Measurements from ENCODE around the gene LCE7A.

Gene LCE7A

GRCh38 chr1:152817309-152817708, 42.5 kb upstream of the LCE7A start:
- no peak overlapping the region for H2AFZ ChIP-seq (ENCODE audit: low read depth, low read length, severe bottlenecking)
- H3K9me3 ChIP-seq (ENCODE audit: insufficient read depth, low read length): no peaks in the 10 kb centered on the region
- H3K9ac ChIP-seq (ENCODE audit: low read length): no peak overlapping the region
- H3K9me2 ChIP-seq (replicated peaks; ENCODE audit: insufficient read depth, low read length): no peaks in the 10 kb centered on the region
- no peak for TF ChIP-seq EZH2phosphoT487 (conservative IDR thresholded peaks at IDR 0.05; ENCODE audit: low read length)
- TF ChIP-seq CTCF (IDR thresholded peaks at IDR 0.05; ENCODE audit: insufficient read depth, low read length, poor library complexity, severe bottlenecking): no peak
- H3K79me2 ChIP-seq (ENCODE audit: insufficient read depth, low read length): no peaks in the 10 kb centered on the region
- H3K36me3 ChIP-seq (ENCODE audit: low read length): no peaks in the 10 kb centered on the region
- H3K27me3 ChIP-seq (ENCODE audit: low read length): no peaks in the 10 kb centered on the region
- H3K4me2 ChIP-seq (ENCODE audit: low read depth, low read length, poor library complexity, severe bottlenecking): no peak overlapping the region
- no peak overlapping the region for H3K27ac ChIP-seq (ENCODE audit: low read depth, low read length)
- H3K4me3 ChIP-seq (ENCODE audit: insufficient read depth, low read length, poor library complexity, severe bottlenecking): no peak overlapping the region
- H3F3A ChIP-seq (ENCODE audit: insufficient read depth): no peaks in the 10 kb centered on the region
- H4K20me1 ChIP-seq (ENCODE audit: low read depth, low read length): no peaks in the 10 kb centered on the region

GRCh38 chr1:152823294-152823693, 36.5 kb upstream of the LCE7A start:
- no peaks in the 10 kb centered on the region for H3K79me2 ChIP-seq (ENCODE audit: insufficient read depth, low read length)
- no peak overlapping the region for H3K4me2 ChIP-seq (ENCODE audit: low read depth, low read length, poor library complexity, severe bottlenecking)
- H4K20me1 ChIP-seq (ENCODE audit: low read depth, low read length): no peaks in the 10 kb centered on the region
- no peak overlapping the region for H3K27ac ChIP-seq (ENCODE audit: low read depth, low read length)
- no peaks in the 10 kb centered on the region for H3K36me3 ChIP-seq (ENCODE audit: low read length)
- H3K9ac ChIP-seq (ENCODE audit: low read length): no peak overlapping the region
- no peaks in the 10 kb centered on the region for H3F3A ChIP-seq (ENCODE audit: insufficient read depth)
- no peak overlapping the region for H2AFZ ChIP-seq (ENCODE audit: low read depth, low read length, severe bottlenecking)
- no peaks in the 10 kb centered on the region for H3K27me3 ChIP-seq (ENCODE audit: low read length)
- no peaks in the 10 kb centered on the region for H3K9me3 ChIP-seq (ENCODE audit: insufficient read depth, low read length)
- TF ChIP-seq EZH2phosphoT487 (conservative IDR thresholded peaks at IDR 0.05; ENCODE audit: low read length) (no peak), CTCF (IDR thresholded peaks at IDR 0.05; ENCODE audit: insufficient read depth, low read length, poor library complexity, severe bottlenecking) (no peak)
- no peak overlapping the region for H3K4me3 ChIP-seq (ENCODE audit: insufficient read depth, low read length, poor library complexity, severe bottlenecking)
- H3K9me2 ChIP-seq (replicated peaks; ENCODE audit: insufficient read depth, low read length): no peaks in the 10 kb centered on the region

GRCh38 chr1:152824964-152825363, 34.8 kb upstream of the LCE7A start:
- Histone ChIP-seq H3K79me2 (ENCODE audit: insufficient read depth, low read length) (no peaks in the 10 kb centered on the region), H4K20me1 (ENCODE audit: low read depth, low read length) (no peaks in the 10 kb centered on the region), H3K9me2 (replicated peaks; ENCODE audit: insufficient read depth, low read length) (no peaks in the 10 kb centered on the region), H3K9ac (ENCODE audit: low read length) (no peak overlapping the region), H3K27me3 (ENCODE audit: low read length) (no peaks in the 10 kb centered on the region), H3K4me3 (ENCODE audit: insufficient read depth, low read length, poor library complexity, severe bottlenecking) (no peak overlapping the region), H3K27ac (ENCODE audit: low read depth, low read length) (no peak overlapping the region), H3F3A (ENCODE audit: insufficient read depth) (no peaks in the 10 kb centered on the region), H3K4me2 (ENCODE audit: low read depth, low read length, poor library complexity, severe bottlenecking) (no peak overlapping the region), H3K36me3 (ENCODE audit: low read length) (no peaks in the 10 kb centered on the region), H3K9me3 (ENCODE audit: insufficient read depth, low read length) (no peaks in the 10 kb centered on the region), H2AFZ (ENCODE audit: low read depth, low read length, severe bottlenecking) (no peak overlapping the region)
- TF ChIP-seq CTCF (IDR thresholded peaks at IDR 0.05; ENCODE audit: insufficient read depth, low read length, poor library complexity, severe bottlenecking) (no peak), EZH2phosphoT487 (conservative IDR thresholded peaks at IDR 0.05; ENCODE audit: low read length) (no peak)

Data from SU-DHL-6 (cell line).